ENCODE measurements around the gene HAND2. TPM values are rescaled to one million over a fixed set of nuclear protein-coding genes. Genes with fewer than 3 reads are reported as not detected.
A peak's percentile ranks its signal among the peaks of the same experiment; 100 is the strongest.

Gene HAND2
- total and polyA plus RNA-seq, 2 of the 8 experiments (the other 6 are each of a cell fraction or from before 2014, with no cell fraction given), result 0.05 TPM; not detected in 1

DNA sequence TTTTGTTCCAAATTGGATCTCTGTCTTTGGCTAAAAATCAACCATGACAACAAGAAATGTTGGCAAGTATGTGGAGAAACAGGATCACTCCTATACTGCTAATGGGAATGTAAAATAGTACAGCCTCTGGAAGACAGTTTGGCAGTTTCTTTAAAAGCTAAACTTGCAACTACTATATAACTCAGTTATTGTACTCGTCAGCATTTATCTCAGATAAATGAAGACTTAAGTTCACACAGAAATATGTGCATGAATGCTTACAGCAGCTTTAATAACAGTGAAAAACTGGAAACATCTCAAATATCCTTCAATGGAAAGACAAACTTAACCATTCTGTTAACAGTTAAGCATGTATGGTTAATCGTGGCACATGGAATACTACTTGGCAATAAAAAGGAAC lies 15.4 kb upstream of the HAND2 start:
- FAIRE-seq, result peak; percentile 48
- H3K27me3 ChIP-seq (replicated peaks in 1 of 4; ENCODE audit: control insufficient read depth in 3 of 4, extremely low read depth in 1 of 4, insufficient read depth in 3 of 4, low read length in 3 of 4), result peaks cover 4 to 19% (median 8%) of the 10 kb centered on the region in 4 experiments
- no peak for TF ChIP-seq KDM4A (IDR thresholded peaks at IDR 0.05; ENCODE audit: low read depth, low read length, severe bottlenecking)
- no peak for TF ChIP-seq CEBPB (IDR thresholded peaks at IDR 0.05; ENCODE audit: low read depth, low read length)
- TF ChIP-seq TCF12 (IDR thresholded peaks at IDR 0.05; ENCODE audit: low read depth, low read length), result no peak
- no peak for TF ChIP-seq RBBP5 (IDR thresholded peaks at IDR 0.05; ENCODE audit: borderline replicate concordance, low read depth, low read length)
- TF ChIP-seq TAF1 (IDR thresholded peaks at IDR 0.05; ENCODE audit: low read depth, low read length), result no peak
- no peak for TF ChIP-seq SP2 (IDR thresholded peaks at IDR 0.05; ENCODE audit: low read length)
- TF ChIP-seq, protein P1, sequence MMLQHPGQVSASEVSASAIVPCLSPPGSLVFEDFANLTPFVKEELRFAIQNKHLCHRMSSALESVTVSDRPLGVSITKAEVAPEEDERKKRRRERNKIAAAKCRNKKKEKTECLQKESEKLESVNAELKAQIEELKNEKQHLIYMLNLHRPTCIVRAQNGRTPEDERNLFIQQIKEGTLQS (IDR thresholded peaks at IDR 0.05; ENCODE audit: insufficient read depth, low read depth, low read length), result no peak
- TF ChIP-seq TBP (IDR thresholded peaks at IDR 0.05; ENCODE audit: low read depth, low read length), result no peak
- no peak for TF ChIP-seq ZNF274 (IDR thresholded peaks at IDR 0.05; ENCODE audit: borderline replicate concordance, extremely low read depth, low read length)
- no peak for TF ChIP-seq RAD21 (IDR thresholded peaks at IDR 0.05 in 1 of 2, conservative IDR thresholded peaks at IDR 0.05 in 1 of 2; ENCODE audit: low read depth in 2 of 2, low read length in 2 of 2)
- no peak for TF ChIP-seq KDM5A (IDR thresholded peaks at IDR 0.05; ENCODE audit: low read length)
- TF ChIP-seq YY1 (IDR thresholded peaks at IDR 0.05; ENCODE audit: low read depth, low read length), result no peak
- TF ChIP-seq KDM1A (IDR thresholded peaks at IDR 0.05; ENCODE audit: borderline replicate concordance, low read length), result no peak
- no peak for TF ChIP-seq HDAC2 (IDR thresholded peaks at IDR 0.05; ENCODE audit: borderline replicate concordance in 1 of 2, low read depth in 2 of 2, low read length in 2 of 2)
- TF ChIP-seq BCL11A (IDR thresholded peaks at IDR 0.05; ENCODE audit: low read depth in 2 of 2, low read length in 2 of 2), result no peak

More for the DNA sequence above, 15.4 kb upstream of the HAND2 start:
- Histone ChIP-seq H3K18ac (ENCODE audit: extremely low read depth, low read length) (no peak overlapping the region), H3K27ac (ENCODE audit: low read depth, low read length) (no peak overlapping the region), H2BK5ac (ENCODE audit: low read depth, low read length) (no peak overlapping the region), H4K8ac (ENCODE audit: extremely low read depth, insufficient read depth, low read length) (no peak overlapping the region), H4K5ac (ENCODE audit: insufficient read length, low read depth, low read length) (no peak overlapping the region), H4K91ac (replicated peaks; ENCODE audit: insufficient read length, low read length) (no peak overlapping the region), H2BK15ac (ENCODE audit: low read length) (no peak overlapping the region), H3K23ac (ENCODE audit: insufficient read length) (no peak overlapping the region), H3K4me1 (replicated peaks in 1 of 4; ENCODE audit: control insufficient read depth in 3 of 4, insufficient read depth in 4 of 4, low read length in 3 of 4) (no peaks in the 10 kb centered on the region), H3K56ac (replicated peaks; ENCODE audit: insufficient read length, low read depth, low read length) (no peak overlapping the region), H2BK12ac (ENCODE audit: low read depth, low read length) (no peak overlapping the region), H3K4ac (replicated peaks; ENCODE audit: insufficient read length, low read depth, low read length) (no peak overlapping the region), H2AK5ac (ENCODE audit: low read depth, low read length) (no peak overlapping the region), H3K36me3 (ENCODE audit: control insufficient read depth in 2 of 4, insufficient read depth in 4 of 4, low read length in 3 of 4) (no peaks in the 10 kb centered on the region), H3K79me1 (ENCODE audit: low read depth, low read length) (no peaks in the 10 kb centered on the region), H3K9me3 (ENCODE audit: insufficient read depth in 2 of 2, low read depth in 1 of 2, low read length in 1 of 2) (no peaks in the 10 kb centered on the region), H4K20me1 (replicated peaks in 1 of 2; ENCODE audit: control insufficient read depth in 1 of 2, insufficient read depth in 2 of 2, low read length in 2 of 2) (no peaks in the 10 kb centered on the region), H2BK20ac (ENCODE audit: low read length) (no peak overlapping the region), H2BK120ac (replicated peaks; ENCODE audit: low read depth, low read length) (no peak overlapping the region), H3K79me2 (ENCODE audit: control insufficient read depth in 1 of 2, insufficient read depth in 2 of 2, low read length in 2 of 2) (no peaks in the 10 kb centered on the region), H3K9ac (replicated peaks in 1 of 4; ENCODE audit: extremely low read depth in 1 of 4, low read depth in 3 of 4, low read length in 3 of 4) (no peak overlapping the region), H2AFZ (ENCODE audit: low read length) (no peak overlapping the region), H3K4me3 (ENCODE audit: extremely low read depth in 1 of 4, insufficient read depth in 2 of 4, low read depth in 3 of 4, low read length in 4 of 4) (no peak overlapping the region), H3K4me2 (ENCODE audit: insufficient read depth in 1 of 2, low read depth in 2 of 2, low read length in 2 of 2) (no peak overlapping the region), H3K14ac (ENCODE audit: insufficient read length) (no peak overlapping the region), H3K23me2 (ENCODE audit: low read depth, low read length) (no peaks in the 10 kb centered on the region)
- DNase-seq (ENCODE audit: low read depth in 1 of 2, low spot score in 2 of 2), result no peak
- ChIA-PET CTCF (ENCODE audit: partially characterized antibody) (no interaction called here), POLR2A (ENCODE audit: partially characterized antibody) (no interaction called here)
- WGBS, 2 experiments (ENCODE audit: extremely low coverage in 1 of 2, insufficient coverage in 1 of 2, insufficient read length in 1 of 2, insufficient replicate concordance in 2 of 2, low coverage in 1 of 2, low lambda C conversion rate in 2 of 2, missing lambda C conversion rate in 1 of 2), result 84% methylated on average over 2 of the region's 2 CpGs; no CpG with 5 or more reads in 1 of the 2 experiments
